D721Med (cell line): ENCODE data around the gene AUTS2.

Experiments
- DNase-seq: peaks from one replicate; pipeline ENCODE4 v3.0.0; 2011; ENCODE audit warnings: low spot score; ENCODE audit not compliant: insufficient read length
- FAIRE-seq: peaks from 2 replicates; lab custom pipeline; 2011; peaks lifted over from hg19 to GRCh38; lab: Jason Lieb, UNC
- CTCF ChIP-seq: IDR thresholded peaks from 2 replicates; pipeline ENCODE4 v1.5.1; 2012; ENCODE audit warnings: mild to moderate bottlenecking, control low read depth; ENCODE audit not compliant: insufficient read depth; ENCODE audit errors: missing control alignments

AUTS2 gene

GRCh38 chr7:70114806-70115205 is 516.5 kb downstream of the AUTS2 start:
- FAIRE-seq (no peak), DNase-seq (no peak)

GRCh38 chr7:70116244-70116643 is 518.0 kb downstream of the AUTS2 start:
- DNase-seq = no peak
- FAIRE-seq = no peak
- TF ChIP-seq CTCF = no peak

More at GRCh38 chr7:70114806-70115205, 516.5 kb downstream of the AUTS2 start:
- TF ChIP-seq CTCF = no peak

GRCh38 chr7:70116867-70117266 is 518.6 kb downstream of the AUTS2 start:
- no peak for FAIRE-seq
- no peak for DNase-seq
- TF ChIP-seq CTCF = no peak

- DNase-seq = no peak
- no peak for FAIRE-seq
- no peak for TF ChIP-seq CTCF
These were observed 522.6 kb downstream of the AUTS2 start for GRCh38 chr7:70120851-70121250.

GRCh38 chr7:70131817-70132216 is 533.5 kb downstream of the AUTS2 start:
- TF ChIP-seq CTCF = no peak
- DNase-seq = no peak
- FAIRE-seq = no peak

GRCh38 chr7:70132226-70132851 is 534.1 kb downstream of the AUTS2 start:
- DNase-seq (no peak), FAIRE-seq (peak; percentile 74)
- no peak for TF ChIP-seq CTCF

- no peak for DNase-seq
- no peak for TF ChIP-seq CTCF
- FAIRE-seq = peak; percentile 84
These were observed 534.8 kb downstream of the AUTS2 start for GRCh38 chr7:70132852-70133690.
